HG03175 (cell line): ENCODE measurements around the gene ENPP1.
A peak's percentile ranks its signal among the peaks of the same experiment; 100 is the strongest.
"Not testable (repeated sequence)": the region's sequence is repeated elsewhere in the genome, so short reads cannot be mapped to it uniquely, and the experiment has no call there.

ENCODE experiments used
- ATAC-seq: cut with Tn5 transposase; IDR thresholded peaks from one replicate; pipeline ENCODE4 v1.9.1; 2021; ENCODE audit warnings: mild to moderate bottlenecking, moderate library complexity; ENCODE audit not compliant: unreplicated experiment

The ENPP1 gene

GRCh38 chr6:131868836-131869235 is 61.0 kb downstream of the ENPP1 start:
- no peak for ATAC-seq

GRCh38 chr6:131875647-131876046 is 67.8 kb downstream of the ENPP1 start:
- ATAC-seq, result no peak

- ATAC-seq, result no peak
Measured at GRCh38 chr6:131876545-131876944, 68.7 kb downstream of the ENPP1 start.

GRCh38 chr6:131877999-131878789 is 70.4 kb downstream of the ENPP1 start:
- ATAC-seq, result no peak

GRCh38 chr6:131883016-131883415 is 75.2 kb downstream of the ENPP1 start:
- no peak for ATAC-seq

GRCh38 chr6:131885237-131885636 is 77.4 kb downstream of the ENPP1 start:
- no peak for ATAC-seq

GRCh38 chr6:131886517-131886916 is 78.7 kb downstream of the ENPP1 start:
- ATAC-seq, result no peak

- no peak for ATAC-seq
Measured at GRCh38 chr6:131890091-131890490, 82.3 kb downstream of the ENPP1 start.

GRCh38 chr6:131893198-131893597 is 85.4 kb downstream of the ENPP1 start:
- ATAC-seq, result no peak

GRCh38 chr6:131894493-131895424 is 86.9 kb downstream of the ENPP1 start:
- no peak for ATAC-seq

- no peak for ATAC-seq
Measured at GRCh38 chr6:131897050-131897435, 89.2 kb downstream of the ENPP1 start.

- ATAC-seq, result no peak
Measured at GRCh38 chr6:131897621-131898020, 89.8 kb downstream of the ENPP1 start.

- ATAC-seq, result no peak
Measured at GRCh38 chr6:131898718-131899117, 90.9 kb downstream of the ENPP1 start.

- ATAC-seq, result no peak
Measured at GRCh38 chr6:131900231-131900630, 92.4 kb downstream of the ENPP1 start.

- ATAC-seq, result not testable (repeated sequence)
Measured at GRCh38 chr6:131901326-131901873, 93.6 kb downstream of the ENPP1 start.

GRCh38 chr6:131903734-131904133 is 95.9 kb downstream of the ENPP1 start:
- not testable (repeated sequence) for ATAC-seq

- ATAC-seq, result not testable (repeated sequence)
Measured at GRCh38 chr6:131908787-131909186, 101.0 kb downstream of the ENPP1 start.

GRCh38 chr6:131909408-131910218 is 101.8 kb downstream of the ENPP1 start:
- peak; percentile 99 for ATAC-seq

- ATAC-seq, result no peak
Measured at GRCh38 chr6:131910219-131910589, 102.4 kb downstream of the ENPP1 start.

- ATAC-seq, result no peak
Measured at GRCh38 chr6:131910956-131911355, 103.1 kb downstream of the ENPP1 start.

- no peak for ATAC-seq
Measured at GRCh38 chr6:131911951-131912350, 104.1 kb downstream of the ENPP1 start.
